B cell (primary cell): ENCODE measurements around the gene STN1. TPM values are rescaled to one million over a fixed set of nuclear protein-coding genes. Genes with fewer than 3 reads are reported as not detected.
A peak's percentile ranks its signal among the peaks of the same experiment; 100 is the strongest.

Source experiments
- ATAC-seq: fragments of 200-7000 bp; cut with Tn5 transposase; one replicate; pipeline ENCODE4 v1.10.0; 2021; ENCODE audit warnings: low read depth, mild to moderate bottlenecking, moderate number of reproducible peaks, moderate library complexity
- CTCF ChIA-PET: fragments of 350-600 bp; sonication (Branson Sonifier 250); formaldehyde crosslinking; loops from one replicate; lab custom pipeline; 2021; ENCODE audit warnings: antibody characterized with exemption, inconsistent platforms; lab: Charles Lee
- POLR2A ChIA-PET: fragments of 350-600 bp; sonication (Branson Sonifier 250); formaldehyde crosslinking; loops from one replicate; lab custom pipeline; 2021; ENCODE audit warnings: antibody characterized with exemption; lab: Charles Lee
- DNase-seq: peaks from one replicate; pipeline ENCODE4 v3.0.0; 2013
- H2AFZ ChIP-seq: 2 replicates; pipeline ENCODE4 v1.6.1; 2012; ENCODE audit warnings: mild to moderate bottlenecking, low read depth, low read length; ENCODE audit not compliant: insufficient read depth, poor library complexity, severe bottlenecking
- H3K27ac ChIP-seq, 2 donors: 1 replicate in 1 of 2; 2 replicates in 1 of 2; pipeline ENCODE4 v1.5.1; 2012 to 2013; ENCODE audit warnings: low read length in 2 of 2, mild to moderate bottlenecking in 2 of 2, moderate library complexity in 1 of 2
- H3K27me3 ChIP-seq, 4 experiments: fragments of 200-600 bp in 1 of 4; sonication (generic) in 1 of 4; replicated peaks in 1 of 4; 1 replicate in 2 of 4; 2 replicates in 2 of 4; pipeline versions ENCODE4 v1.6.1 to v1.7.0; 2013 to 2016; ENCODE audit warnings: low read length in 3 of 4, mild to moderate bottlenecking in 2 of 4, mixed read lengths in 1 of 4, moderate library complexity in 1 of 4; ENCODE audit not compliant: insufficient read depth in 4 of 4, control insufficient read depth in 3 of 4; ENCODE audit errors: control extremely low read depth in 1 of 4
- H3K36me3 ChIP-seq, 2 experiments: replicated peaks in 1 of 2; 1 replicate in 1 of 2; 2 replicates in 1 of 2; pipeline versions ENCODE4 v1.6.1 to v1.7.1; 2013; ENCODE audit warnings: low read length in 1 of 2; ENCODE audit not compliant: insufficient read depth in 2 of 2, control insufficient read depth in 1 of 2; ENCODE audit errors: control extremely low read depth in 1 of 2, extremely low read depth in 1 of 2
- H3K4me1 ChIP-seq, 2 donors: fragments of 200-600 bp in 1 of 2; sonication (generic) in 1 of 2; 1 replicate in 1 of 2; 2 replicates in 1 of 2; pipeline versions ENCODE4 v1.5.1 to v1.6.1; 2013 to 2017; ENCODE audit warnings: low read length in 2 of 2; ENCODE audit not compliant: control insufficient read depth in 2 of 2, insufficient read depth in 2 of 2
- H3K4me2 ChIP-seq: replicated peaks from 2 replicates; pipeline ENCODE3; 2012; ENCODE audit warnings: mild to moderate bottlenecking, low read depth, low read length; ENCODE audit not compliant: poor library complexity, severe bottlenecking
- H3K4me3 ChIP-seq, 5 experiments: fragments of 200-600 bp in 1 of 5; sonication (generic) in 1 of 5; 1 replicate in 3 of 5; 2 replicates in 2 of 5; pipeline versions ENCODE4 v1.5.1 to v1.7.0; 2011 to 2016; ENCODE audit warnings: low read length in 4 of 5, mild to moderate bottlenecking in 4 of 5, low read depth in 2 of 5, control low read depth in 1 of 5, moderate library complexity in 1 of 5; ENCODE audit not compliant: insufficient read depth in 1 of 5; ENCODE audit errors: control extremely low read depth in 1 of 5, extremely low read depth in 1 of 5
- H3K79me2 ChIP-seq: fragments of 200-600 bp; sonication (generic); one replicate; pipeline ENCODE4 v1.6.0; 2016; ENCODE audit warnings: low read length; ENCODE audit not compliant: control insufficient read depth, insufficient read depth
- H3K9ac ChIP-seq: fragments of 200-600 bp; sonication (generic); 2 replicates; pipeline ENCODE4 v1.6.1; 2017; ENCODE audit warnings: mild to moderate bottlenecking, low read length, moderate library complexity
- H3K9me3 ChIP-seq, 3 donors: one replicate each; pipeline versions ENCODE4 v1.6.1 to v1.7.1; 2013; ENCODE audit warnings: low read length in 2 of 3; ENCODE audit not compliant: control insufficient read depth in 2 of 3, insufficient read depth in 1 of 3; ENCODE audit errors: control extremely low read depth in 1 of 3
- H4K20me1 ChIP-seq: 2 replicates; pipeline ENCODE4 v1.6.0; 2012; ENCODE audit warnings: mild to moderate bottlenecking, low read length; ENCODE audit not compliant: insufficient read depth, control insufficient read depth, poor library complexity, severe bottlenecking
- H3K27ac Mint-ChIP-seq: one replicate; pipeline ENCODE4 v1.8.0; 2021; ENCODE audit warnings: mixed read lengths
- H3K27me3 Mint-ChIP-seq: one replicate; pipeline ENCODE4 v1.8.0; 2021; ENCODE audit warnings: mixed read lengths
- H3K4me1 Mint-ChIP-seq: one replicate; pipeline ENCODE4 v1.8.0; 2021; ENCODE audit warnings: mixed read lengths
- H3K4me3 Mint-ChIP-seq: one replicate; pipeline ENCODE4 v1.8.0; 2021; ENCODE audit warnings: mixed read lengths
- H3K9me3 Mint-ChIP-seq: one replicate; pipeline ENCODE4 v1.8.0; 2022; ENCODE audit warnings: mixed read lengths; ENCODE audit not compliant: insufficient read depth
- CTCF ChIP-seq: fragments of 200-600 bp; IDR thresholded peaks from one replicate; pipeline ENCODE4 v1.8.0; 2022; ENCODE audit warnings: antibody characterized with exemption, mild to moderate bottlenecking
- EZH2 ChIP-seq: IDR thresholded peaks from 2 replicates; pipeline ENCODE4 v1.6.1; 2012; ENCODE audit warnings: borderline replicate concordance, low read depth, mild to moderate bottlenecking, moderate library complexity, low read length; ENCODE audit not compliant: insufficient read depth, poor library complexity, severe bottlenecking
- WGBS: methylation state at CpG from one replicate; pipeline ENCODE4 v1.1.5; 2013; ENCODE audit warnings: missing lambda C conversion rate; ENCODE audit not compliant: insufficient coverage; 5-methylcytosine and 5-hydroxymethylcytosine counted together
- intact Hi-C: fragments of 100-400 bp; cut with micrococcal nuclease; formaldehyde crosslinking; loops from one replicate; pipeline ENCODE4 v1.10.0; 2022
- polyA plus RNA-seq: library from polyadenylated mRNA; depleted of rRNA; stranded (reverse); fragments of >200 nt; gene quantifications from 2 replicates; pipeline ENCODE4 v1.2.3, GENCODE V29; 2012
- total RNA-seq, 2 donors: library from RNA; stranded (reverse); fragments of 120-200 nt in 1 of 2; gene quantifications; 1 replicate in 1 of 2; 2 replicates in 1 of 2; pipeline versions ENCODE4 v1.2.3 to v1.2.4, GENCODE V29; 2013 to 2022

Gene STN1
- total and polyA plus RNA-seq, 2 donors (not counting 1 experiment from before 2014, with no cell fraction given), result 16.3 to 24.5 TPM

- Histone ChIP-seq H3K36me3 (no peaks in the 10 kb centered on the region), H3K79me2 (no peaks in the 10 kb centered on the region), H2AFZ (no peak overlapping the region), H3K27me3 (peaks cover 0 to 43% (median 14%) of the 10 kb centered on the region in 4 experiments), H4K20me1 (no peaks in the 10 kb centered on the region), H3K4me1 (peaks cover 17 to 18% of the 10 kb centered on the region in 2 donors), H3K4me2 (no peak overlapping the region), H3K9me3 (no peaks in the 10 kb centered on the region), H3K27ac (no peak overlapping the region), H3K9ac (no peak overlapping the region), H3K4me3 (no peak overlapping the region)
- H3K27ac Mint-ChIP-seq, result no peak overlapping the region
- DNase-seq, result no peak
- intact Hi-C loops, result no loop called here
- ATAC-seq, result no peak
- H3K9me3 Mint-ChIP-seq, result no peaks in the 10 kb centered on the region
- CTCF ChIA-PET, result interaction anchor here (0.9 to 3.7 kb wide), 6 partner anchors 9 to 144 kb away, joined by 3 to 56 read pairs (median 4); no protein-coding TSS in a partner anchor
- POLR2A ChIA-PET, result no interaction called here
- TF ChIP-seq CTCF, result no peak
- TF ChIP-seq EZH2, result no peak
- WGBS, result 89% methylated on average over 3 of the region's 5 CpGs
- peaks cover 51% of the 10 kb centered on the region for H3K27me3 Mint-ChIP-seq
- H3K4me3 Mint-ChIP-seq, result peak overlapping the region; percentile 71
- H3K4me1 Mint-ChIP-seq, result peaks cover 15% of the 10 kb centered on the region
These were observed 61.2 kb downstream of the STN1 start for GRCh38 chr10:103856797-103857170.
